ENCODE measurements around the gene VPS18.

Gene VPS18

GRCh38 chr15:40938536-40938870 lies 44.3 kb downstream of the VPS18 start:
- DNase-seq: no peak

GRCh38 chr15:40940296-40940801 lies 46.1 kb downstream of the VPS18 start:
- no peak for DNase-seq

- no peak for DNase-seq
Observed at GRCh38 chr15:40941068-40941527, 46.8 kb downstream of the VPS18 start.

GRCh38 chr15:40941528-40942336 lies 47.5 kb downstream of the VPS18 start:
- peak; percentile 66 to 81 for DNase-seq

- DNase-seq: no peak
Observed at GRCh38 chr15:40942337-40942854, 48.1 kb downstream of the VPS18 start.

- no peak for DNase-seq
Observed at GRCh38 chr15:40942878-40943277, 48.6 kb downstream of the VPS18 start.

GRCh38 chr15:40943764-40944365 lies 49.6 kb downstream of the VPS18 start:
- no peak for DNase-seq

- DNase-seq: no peak
Observed at GRCh38 chr15:40944510-40945296, 50.5 kb downstream of the VPS18 start.

GRCh38 chr15:40948706-40949473 lies 54.6 kb downstream of the VPS18 start:
- DNase-seq: no peak

GRCh38 chr15:40949756-40950207 lies 55.5 kb downstream of the VPS18 start:
- no peak for DNase-seq

- no peak for DNase-seq
Observed at GRCh38 chr15:40951764-40952163, 57.5 kb downstream of the VPS18 start.

- DNase-seq: no peak
Observed at GRCh38 chr15:40952301-40952900, 58.2 kb downstream of the VPS18 start.

- peak; percentile 95 to 97 for DNase-seq
Observed at GRCh38 chr15:40952901-40953712, 58.9 kb downstream of the VPS18 start, which contains the start of gene CHAC1. TSS of gene CHAC1 (plus strand) at chr15:40953471. CDS start at chr15:40953584, 113 bp downstream.

Measured in CD4-positive, alpha-beta T cell treated with Interferon alpha-2 for 1 hour (primary cell).